Measurements from ENCODE around the gene PCBP3.

Gene PCBP3

GRCh38 chr21:45886610-45887026, 243.1 kb downstream of the PCBP3 start:
- Histone ChIP-seq H2AFZ (ENCODE audit: low read depth, low read length, severe bottlenecking) (no peak overlapping the region), H3K4me3 (ENCODE audit: insufficient read depth, low read length, poor library complexity, severe bottlenecking) (no peak overlapping the region), H3K79me2 (ENCODE audit: insufficient read depth, low read length) (no peaks in the 10 kb centered on the region), H3K4me2 (ENCODE audit: low read depth, low read length, poor library complexity, severe bottlenecking) (no peak overlapping the region), H3K27me3 (ENCODE audit: low read length) (no peaks in the 10 kb centered on the region), H3F3A (ENCODE audit: insufficient read depth) (no peaks in the 10 kb centered on the region), H3K27ac (ENCODE audit: low read depth, low read length) (no peak overlapping the region), H3K9me3 (ENCODE audit: insufficient read depth, low read length) (no peaks in the 10 kb centered on the region), H3K36me3 (ENCODE audit: low read length) (no peaks in the 10 kb centered on the region), H3K9me2 (replicated peaks; ENCODE audit: insufficient read depth, low read length) (no peaks in the 10 kb centered on the region), H4K20me1 (ENCODE audit: low read depth, low read length) (no peaks in the 10 kb centered on the region), H3K9ac (ENCODE audit: low read length) (no peak overlapping the region)
- TF ChIP-seq EZH2phosphoT487 (conservative IDR thresholded peaks at IDR 0.05; ENCODE audit: low read length): no peak
- no peak for TF ChIP-seq CTCF (IDR thresholded peaks at IDR 0.05; ENCODE audit: insufficient read depth, low read length, poor library complexity, severe bottlenecking)

- Histone ChIP-seq H3K36me3 (ENCODE audit: low read length) (no peaks in the 10 kb centered on the region), H3K27ac (ENCODE audit: low read depth, low read length) (no peak overlapping the region), H3K9ac (ENCODE audit: low read length) (no peak overlapping the region), H3K79me2 (ENCODE audit: insufficient read depth, low read length) (no peaks in the 10 kb centered on the region), H4K20me1 (ENCODE audit: low read depth, low read length) (no peaks in the 10 kb centered on the region), H3K4me3 (ENCODE audit: insufficient read depth, low read length, poor library complexity, severe bottlenecking) (no peak overlapping the region), H3K27me3 (ENCODE audit: low read length) (no peaks in the 10 kb centered on the region), H2AFZ (ENCODE audit: low read depth, low read length, severe bottlenecking) (no peak overlapping the region), H3F3A (ENCODE audit: insufficient read depth) (no peaks in the 10 kb centered on the region), H3K9me2 (replicated peaks; ENCODE audit: insufficient read depth, low read length) (no peaks in the 10 kb centered on the region), H3K9me3 (ENCODE audit: insufficient read depth, low read length) (no peaks in the 10 kb centered on the region), H3K4me2 (ENCODE audit: low read depth, low read length, poor library complexity, severe bottlenecking) (no peak overlapping the region)
- no peak for TF ChIP-seq CTCF (IDR thresholded peaks at IDR 0.05; ENCODE audit: insufficient read depth, low read length, poor library complexity, severe bottlenecking)
- TF ChIP-seq EZH2phosphoT487 (conservative IDR thresholded peaks at IDR 0.05; ENCODE audit: low read length): no peak
Observed at GRCh38 chr21:45887120-45887611, 243.6 kb downstream of the PCBP3 start.

GRCh38 chr21:45887788-45888187, 244.3 kb downstream of the PCBP3 start:
- Histone ChIP-seq H2AFZ (ENCODE audit: low read depth, low read length, severe bottlenecking) (no peak overlapping the region), H4K20me1 (ENCODE audit: low read depth, low read length) (no peaks in the 10 kb centered on the region), H3K4me2 (ENCODE audit: low read depth, low read length, poor library complexity, severe bottlenecking) (no peak overlapping the region), H3K9ac (ENCODE audit: low read length) (no peak overlapping the region), H3K9me3 (ENCODE audit: insufficient read depth, low read length) (no peaks in the 10 kb centered on the region), H3K27ac (ENCODE audit: low read depth, low read length) (no peak overlapping the region), H3K27me3 (ENCODE audit: low read length) (no peaks in the 10 kb centered on the region), H3K79me2 (ENCODE audit: insufficient read depth, low read length) (no peaks in the 10 kb centered on the region), H3K36me3 (ENCODE audit: low read length) (no peaks in the 10 kb centered on the region), H3F3A (ENCODE audit: insufficient read depth) (no peaks in the 10 kb centered on the region), H3K4me3 (ENCODE audit: insufficient read depth, low read length, poor library complexity, severe bottlenecking) (no peak overlapping the region), H3K9me2 (replicated peaks; ENCODE audit: insufficient read depth, low read length) (no peaks in the 10 kb centered on the region)
- no peak for TF ChIP-seq EZH2phosphoT487 (conservative IDR thresholded peaks at IDR 0.05; ENCODE audit: low read length)
- TF ChIP-seq CTCF (IDR thresholded peaks at IDR 0.05; ENCODE audit: insufficient read depth, low read length, poor library complexity, severe bottlenecking): no peak

All from SU-DHL-6 (cell line).